GM04504 (cell line): Measurements from ENCODE around the gene ANKUB1.

Experiments used
- DNase-seq: peaks from one replicate; pipeline ENCODE4 v3.0.0-alpha.2; 2012; ENCODE audit warnings: low read depth

Gene ANKUB1

GRCh38 chr3:149808209-149808829, 16.0 kb upstream of the ANKUB1 start:
- DNase-seq = peak; percentile 62

GRCh38 chr3:149806171-149806778, 13.9 kb upstream of the ANKUB1 start:
- DNase-seq = no peak

GRCh38 chr3:149801639-149802038, 9.3 kb upstream of the ANKUB1 start:
- no peak for DNase-seq

- DNase-seq = no peak
Observed at GRCh38 chr3:149801195-149801594, 8.8 kb upstream of the ANKUB1 start.

GRCh38 chr3:149800693-149801092, 8.3 kb upstream of the ANKUB1 start:
- no peak for DNase-seq

GRCh38 chr3:149796026-149796425, 3.7 kb upstream of the ANKUB1 start:
- no peak for DNase-seq

- no peak for DNase-seq
Observed at GRCh38 chr3:149790698-149791097, 1.7 kb downstream of the ANKUB1 start.

- no peak for DNase-seq
Observed at GRCh38 chr3:149790268-149790667, 2.1 kb downstream of the ANKUB1 start.

GRCh38 chr3:149784064-149784704, 8.2 kb downstream of the ANKUB1 start:
- no peak for DNase-seq

GRCh38 chr3:149783576-149783975, 8.8 kb downstream of the ANKUB1 start:
- DNase-seq = peak; percentile 17

- DNase-seq = no peak
Observed at GRCh38 chr3:149781741-149782140, 10.6 kb downstream of the ANKUB1 start.

GRCh38 chr3:149781211-149781610, 11.1 kb downstream of the ANKUB1 start:
- no peak for DNase-seq

GRCh38 chr3:149777414-149778214, 14.7 kb downstream of the ANKUB1 start:
- no peak for DNase-seq

GRCh38 chr3:149776170-149776569, 16.2 kb downstream of the ANKUB1 start:
- DNase-seq = no peak

- no peak for DNase-seq
Observed at GRCh38 chr3:149772861-149773260, 19.5 kb downstream of the ANKUB1 start.

- peak; percentile 10 for DNase-seq
Observed at GRCh38 chr3:149771652-149772271, 20.6 kb downstream of the ANKUB1 start.

- no peak for DNase-seq
Observed at GRCh38 chr3:149770246-149770645, 22.1 kb downstream of the ANKUB1 start.

- DNase-seq = no peak
Observed at GRCh38 chr3:149768704-149769103, 23.6 kb downstream of the ANKUB1 start.

GRCh38 chr3:149767720-149768119, 24.6 kb downstream of the ANKUB1 start:
- no peak for DNase-seq

GRCh38 chr3:149765762-149766334, 26.5 kb downstream of the ANKUB1 start:
- peak; percentile 10 for DNase-seq

- no peak for DNase-seq
Observed at GRCh38 chr3:149764302-149764701, 28.1 kb downstream of the ANKUB1 start.
